Glomerular visceral epithelial cell (primary cell): ENCODE measurements around the gene HS3ST3B1.

ENCODE experiments used
- DNase-seq: peaks from one replicate; pipeline ENCODE4 v3.0.0-alpha.2; 2016; ENCODE audit errors: extremely low spot score

The HS3ST3B1 gene

GRCh38 chr17:14354807-14355206 lies 53.9 kb downstream of the HS3ST3B1 start:
- DNase-seq = no peak

- DNase-seq = no peak
Observed at GRCh38 chr17:14355556-14355955, 54.7 kb downstream of the HS3ST3B1 start.

- no peak for DNase-seq
Observed at GRCh38 chr17:14359163-14360020, 58.5 kb downstream of the HS3ST3B1 start.

GRCh38 chr17:14360856-14361255 lies 60.0 kb downstream of the HS3ST3B1 start:
- DNase-seq = no peak

GRCh38 chr17:14361470-14361869 lies 60.6 kb downstream of the HS3ST3B1 start:
- DNase-seq = no peak

GRCh38 chr17:14361945-14362508 lies 61.1 kb downstream of the HS3ST3B1 start:
- no peak for DNase-seq

- no peak for DNase-seq
Observed at GRCh38 chr17:14366199-14366598, 65.3 kb downstream of the HS3ST3B1 start.

GRCh38 chr17:14372461-14372860 lies 71.6 kb downstream of the HS3ST3B1 start:
- DNase-seq = no peak

GRCh38 chr17:14372905-14373613 lies 72.2 kb downstream of the HS3ST3B1 start:
- no peak for DNase-seq

- DNase-seq = peak; percentile 52
Observed at GRCh38 chr17:14373614-14374259, 72.9 kb downstream of the HS3ST3B1 start.

- DNase-seq = no peak
Observed at GRCh38 chr17:14374268-14374667, 73.4 kb downstream of the HS3ST3B1 start.

- no peak for DNase-seq
Observed at GRCh38 chr17:14376666-14377065, 75.8 kb downstream of the HS3ST3B1 start.

- no peak for DNase-seq
Observed at GRCh38 chr17:14381606-14382005, 80.7 kb downstream of the HS3ST3B1 start.

- no peak for DNase-seq
Observed at GRCh38 chr17:14387036-14387435, 86.2 kb downstream of the HS3ST3B1 start.

- DNase-seq = no peak
Observed at GRCh38 chr17:14389681-14390080, 88.8 kb downstream of the HS3ST3B1 start.

GRCh38 chr17:14393723-14394122 lies 92.8 kb downstream of the HS3ST3B1 start:
- DNase-seq = no peak

- no peak for DNase-seq
Observed at GRCh38 chr17:14395255-14395654, 94.4 kb downstream of the HS3ST3B1 start.

- no peak for DNase-seq
Observed at GRCh38 chr17:14396547-14396946, 95.7 kb downstream of the HS3ST3B1 start.

- no peak for DNase-seq
Observed at GRCh38 chr17:14398766-14399165, 97.9 kb downstream of the HS3ST3B1 start.
